NCI-H2107 (cell line): ENCODE results near the gene SEMA3D.

ENCODE experiments used
- DNase-seq: peaks from one replicate; lab custom pipeline; 2025; lab: John Stamatoyannopoulos, UW

The SEMA3D gene

DNA sequence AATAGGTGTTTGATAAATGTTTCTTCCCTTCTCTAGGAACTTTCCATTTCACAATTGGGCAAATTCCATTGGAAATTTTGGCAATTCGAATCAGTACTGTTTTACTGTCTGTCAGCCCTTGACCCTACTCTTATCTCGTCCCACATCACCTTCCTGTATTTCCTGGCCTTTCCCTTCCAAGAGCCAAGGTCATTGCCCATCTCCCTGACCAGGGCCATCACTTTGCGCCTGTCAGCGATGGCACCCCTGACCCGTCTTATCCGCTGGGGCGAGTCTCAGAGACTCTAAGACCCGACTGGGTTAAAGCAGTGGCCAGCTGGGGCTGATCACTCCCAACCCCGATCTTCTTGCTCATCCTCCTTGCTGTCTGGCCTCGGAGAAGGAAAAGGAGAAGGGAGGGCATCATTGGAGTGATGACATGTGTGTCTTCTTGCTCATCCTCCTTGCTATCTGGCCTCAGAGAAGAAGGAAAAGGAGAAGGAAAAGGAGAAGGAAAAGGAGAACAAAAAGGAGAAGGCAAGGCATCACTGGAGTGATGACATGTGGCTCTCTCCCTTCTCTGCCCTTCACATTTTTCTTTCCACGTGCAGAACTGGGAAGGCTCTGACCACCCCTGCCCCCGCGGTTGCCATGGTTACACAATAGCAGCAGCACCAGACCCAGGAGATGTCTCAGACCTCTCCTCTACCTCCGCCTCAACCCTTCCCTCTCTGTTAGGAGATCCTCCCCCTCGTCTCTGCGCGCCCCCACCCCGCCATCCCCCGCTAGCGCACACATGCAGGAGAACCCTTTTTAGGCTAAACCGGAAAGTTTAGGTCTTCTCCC is 2.0 kb downstream of the SEMA3D start:
- no peak for DNase-seq

- DNase-seq, result no peak
Measured at GRCh38 chr7:85183296-85183695, 3.6 kb downstream of the SEMA3D start.

DNA sequence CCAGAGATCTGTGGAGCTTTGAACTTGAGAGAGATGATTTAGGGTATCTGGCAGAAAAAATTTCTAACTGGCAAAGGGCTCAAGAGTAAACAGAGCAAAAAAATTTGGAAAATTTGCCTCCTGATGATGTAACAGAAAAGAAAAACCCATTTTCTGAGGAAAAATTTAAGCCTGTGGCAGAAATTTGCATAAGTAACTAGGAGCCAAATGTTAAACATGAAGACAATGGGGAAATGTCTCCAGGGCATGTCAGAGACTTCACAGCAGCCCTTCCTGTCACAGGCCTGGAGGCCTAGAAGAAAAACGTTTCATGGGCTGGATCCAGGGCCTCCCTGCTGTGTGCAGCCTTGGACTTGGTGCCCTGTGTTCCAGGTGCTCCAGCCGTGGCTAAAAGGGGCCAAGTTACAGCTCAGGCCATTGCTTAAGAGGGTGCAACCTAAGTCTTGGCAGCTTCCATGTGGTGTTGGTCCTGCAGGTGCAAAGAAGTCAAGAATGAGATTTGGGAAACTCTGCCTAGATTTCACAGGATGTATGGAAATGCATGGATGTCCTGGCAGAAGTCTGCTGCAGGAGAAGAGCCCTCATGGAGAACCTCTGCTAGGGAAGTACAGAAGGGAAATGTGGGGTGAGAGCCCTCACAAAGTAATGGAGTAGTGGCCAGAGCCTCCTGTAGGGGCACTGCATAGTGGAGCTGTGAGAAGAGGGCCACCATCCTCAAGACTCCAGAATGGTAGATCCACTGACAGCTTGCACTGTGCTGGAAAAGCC is 8.1 kb downstream of the SEMA3D start:
- DNase-seq, result no peak

DNA sequence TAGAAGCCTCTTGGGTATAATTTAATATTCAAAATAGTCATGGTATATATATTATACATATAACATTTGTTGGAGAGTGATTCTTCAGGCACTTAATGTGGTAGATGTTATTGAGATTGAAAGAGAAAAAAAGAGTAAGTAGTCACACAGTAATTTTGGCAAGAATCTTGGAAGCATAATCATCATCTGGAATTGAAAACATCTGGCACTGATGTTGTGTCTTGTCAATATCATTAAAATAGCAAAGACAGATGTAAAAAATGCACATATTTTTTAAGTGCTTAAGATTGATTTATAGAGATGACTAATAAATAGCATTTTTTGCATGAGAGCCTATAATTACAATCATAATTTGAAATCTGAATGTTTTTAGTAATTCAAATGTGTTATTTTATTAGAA is 9.5 kb downstream of the SEMA3D start:
- no peak for DNase-seq

DNA sequence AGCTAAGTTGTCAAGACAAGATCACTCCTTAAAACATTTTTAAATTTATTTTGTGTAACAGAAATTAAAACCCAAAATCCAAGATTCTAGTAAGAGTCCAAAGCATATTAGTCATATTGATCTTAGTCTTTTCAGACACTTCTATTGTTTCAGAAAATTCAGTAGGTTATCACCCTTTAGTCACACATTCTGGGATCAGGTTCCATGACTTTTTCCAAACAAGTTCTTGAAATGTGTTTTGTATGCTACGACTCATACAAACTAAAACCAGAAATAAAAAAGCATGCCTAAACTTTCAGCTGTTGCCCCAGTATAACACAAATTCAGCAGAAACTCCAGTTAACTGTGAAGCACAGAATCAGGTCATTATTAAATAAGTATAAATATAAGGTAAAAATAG is 10.7 kb downstream of the SEMA3D start:
- DNase-seq, result no peak

DNA sequence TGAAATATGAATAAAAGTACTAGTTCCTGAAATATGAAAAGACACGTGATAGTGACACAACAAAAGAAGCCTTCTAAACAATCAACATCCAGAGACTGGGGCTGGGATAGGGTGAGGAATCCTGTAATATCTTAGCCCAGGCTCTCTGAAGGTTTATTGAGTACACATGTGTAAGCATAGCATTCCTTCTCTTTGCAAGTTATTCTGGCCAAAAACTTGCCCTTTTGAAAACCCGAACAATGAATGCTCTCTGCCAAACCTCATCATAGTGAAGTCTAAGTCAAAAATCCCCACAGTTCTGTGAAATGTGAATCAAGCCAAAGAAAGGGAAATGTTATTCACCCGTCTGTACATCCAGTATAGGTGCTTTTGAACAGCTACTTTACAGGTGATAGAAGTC is 11.6 kb downstream of the SEMA3D start:
- DNase-seq, result no peak

- no peak for DNase-seq
Measured at GRCh38 chr7:85172530-85172941, 14.3 kb downstream of the SEMA3D start.

DNA sequence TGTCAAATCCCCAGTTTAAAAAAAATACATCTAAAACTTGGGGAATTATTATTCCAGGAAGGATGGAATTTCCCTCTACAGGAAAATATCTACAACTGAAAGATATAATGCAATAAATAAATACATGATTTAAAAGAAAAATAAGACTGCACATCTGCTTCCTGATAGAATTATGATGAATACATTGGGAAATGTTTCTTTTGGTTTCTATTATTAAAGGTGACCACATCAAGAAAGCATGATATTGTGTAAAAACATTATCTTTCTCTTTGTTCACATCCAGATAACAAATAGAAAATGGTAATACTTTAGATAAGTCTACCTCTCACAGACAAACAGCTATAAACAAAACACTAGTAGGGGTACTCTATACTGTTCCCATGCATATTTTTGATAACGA is 19.2 kb downstream of the SEMA3D start:
- no peak for DNase-seq

- no peak for DNase-seq
Measured at GRCh38 chr7:85165263-85165662, 21.6 kb downstream of the SEMA3D start.

DNA sequence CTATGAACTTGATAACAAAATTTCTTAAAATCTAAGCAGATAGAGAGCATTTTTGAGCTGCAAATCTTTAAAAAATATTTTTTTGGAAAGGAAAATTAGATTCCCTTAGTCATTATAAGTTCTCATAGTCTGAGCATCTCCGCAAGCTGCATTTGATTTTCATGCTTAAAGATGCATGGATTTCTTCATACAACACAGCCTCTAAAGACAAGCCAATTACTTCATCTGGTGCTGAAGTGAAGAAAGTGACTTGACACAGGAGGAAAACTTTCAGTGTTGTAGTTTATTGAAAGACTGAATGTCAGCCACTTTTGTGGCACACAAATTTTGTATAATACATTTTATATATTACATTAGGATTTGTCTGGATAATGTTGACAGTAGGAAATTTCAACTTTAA is 22.5 kb downstream of the SEMA3D start:
- DNase-seq, result no peak

DNA sequence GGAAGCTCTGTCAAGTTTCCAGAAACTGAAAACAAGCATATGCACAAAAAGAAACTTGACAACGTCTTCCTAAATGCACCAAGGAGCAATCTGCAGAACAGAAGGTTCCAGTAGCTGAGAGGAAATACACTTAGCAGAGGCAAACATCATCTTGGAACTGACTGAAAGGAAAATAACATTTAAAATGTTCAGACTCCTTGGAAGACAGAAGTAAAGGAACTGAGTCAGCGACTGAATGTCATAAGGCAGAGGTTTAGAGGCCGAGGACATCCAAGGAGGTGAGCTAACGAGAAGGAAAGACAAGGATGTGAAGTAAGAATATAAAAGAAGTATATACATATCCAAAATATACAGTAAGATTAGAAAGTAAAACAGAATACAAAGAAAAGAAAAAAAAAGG is 24.1 kb downstream of the SEMA3D start:
- DNase-seq, result no peak

DNA sequence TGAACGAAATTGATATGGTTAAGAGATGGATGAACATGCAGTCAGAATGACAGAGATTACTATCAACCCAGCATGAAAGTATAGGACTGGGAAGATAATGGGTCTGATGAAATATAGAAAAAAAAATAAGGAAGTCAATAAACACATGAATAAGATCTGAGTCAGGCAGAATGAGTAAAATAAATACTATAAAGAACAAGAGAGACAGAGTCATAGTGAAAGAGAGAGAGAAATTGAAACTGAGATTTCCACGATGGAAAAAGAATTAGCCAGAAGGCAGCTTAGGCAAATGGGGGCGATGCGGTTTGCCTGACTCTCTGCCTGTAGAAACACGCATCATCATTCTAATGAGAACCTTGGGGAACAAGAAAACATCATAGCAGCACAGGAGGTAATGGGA is 26.6 kb downstream of the SEMA3D start:
- DNase-seq, result no peak

DNA sequence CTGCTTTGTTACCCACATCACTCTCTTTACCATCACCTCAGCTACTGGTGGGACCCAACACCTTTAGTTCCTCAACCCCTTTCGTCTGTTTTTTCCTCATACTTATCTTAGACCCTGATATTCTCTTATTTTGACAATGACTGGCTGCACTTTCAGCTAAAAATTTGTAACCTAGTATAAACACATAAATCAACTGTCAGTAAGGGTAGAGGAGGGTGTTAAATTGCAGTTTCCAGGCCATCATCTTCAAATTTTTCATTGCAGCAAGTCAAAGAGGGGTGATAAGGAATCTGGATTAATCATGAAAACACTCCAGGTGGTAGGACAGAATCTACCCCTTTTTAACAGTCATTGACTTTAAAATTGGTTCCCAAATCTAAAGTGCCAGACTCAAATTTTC is 27.9 kb downstream of the SEMA3D start:
- DNase-seq, result no peak

DNA sequence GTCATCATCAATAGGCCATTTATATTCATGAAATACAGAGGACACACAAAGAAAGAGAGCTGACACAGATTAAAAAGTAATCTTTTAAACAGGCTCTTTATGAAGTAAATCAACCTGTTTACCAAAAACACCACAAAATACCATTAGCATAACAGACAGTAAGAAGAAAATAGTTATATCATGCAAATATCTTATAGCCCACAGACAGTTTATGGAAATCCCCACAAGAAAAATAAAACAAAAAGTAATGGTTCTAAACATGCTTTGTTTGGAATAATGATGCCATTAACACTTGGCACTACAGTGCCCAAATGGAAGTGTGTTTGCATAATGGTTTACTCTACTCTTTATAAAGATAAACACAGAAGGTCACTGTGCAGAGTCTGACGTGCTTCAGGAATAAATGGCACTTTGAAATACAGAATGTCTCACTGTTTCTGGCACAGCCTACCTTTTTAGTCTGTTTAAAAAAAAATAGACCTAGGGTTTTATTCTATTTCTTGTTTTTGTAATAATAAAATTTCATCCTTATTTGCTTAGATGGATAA is 30.1 kb downstream of the SEMA3D start:
- DNase-seq, result no peak

DNA sequence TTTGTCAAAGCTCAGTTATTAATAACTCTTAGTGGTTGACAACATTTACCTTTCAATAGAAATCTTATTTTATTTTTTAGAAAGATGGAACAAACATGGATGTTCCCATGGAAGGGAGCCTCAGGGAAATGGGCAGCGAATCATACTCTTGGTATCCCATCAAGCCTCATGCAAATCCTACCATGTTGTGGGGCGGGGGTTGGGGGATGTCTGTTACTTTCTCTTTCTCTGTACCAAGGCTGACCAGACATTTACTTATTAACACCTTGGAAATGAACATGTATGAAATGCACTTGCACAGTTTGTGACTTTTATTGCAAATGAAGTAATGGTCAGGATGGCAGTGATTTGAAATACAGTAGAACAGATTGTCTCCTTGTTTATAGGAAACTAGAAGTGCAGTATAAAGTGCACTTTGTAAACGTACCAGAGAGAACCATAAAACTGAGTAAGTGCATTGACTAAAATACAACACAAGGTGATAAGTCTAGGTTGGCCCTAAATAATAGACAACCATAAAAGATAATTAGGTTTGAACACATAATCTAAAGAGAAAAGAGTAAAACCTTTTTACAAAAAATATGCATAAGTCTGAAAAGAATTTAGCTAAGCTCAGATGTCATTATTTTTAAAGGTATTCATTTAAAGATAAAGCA is 32.4 kb downstream of the SEMA3D start:
- no peak for DNase-seq

GRCh38 chr7:85153715-85154114 is 33.1 kb downstream of the SEMA3D start:
- DNase-seq, result no peak

DNA sequence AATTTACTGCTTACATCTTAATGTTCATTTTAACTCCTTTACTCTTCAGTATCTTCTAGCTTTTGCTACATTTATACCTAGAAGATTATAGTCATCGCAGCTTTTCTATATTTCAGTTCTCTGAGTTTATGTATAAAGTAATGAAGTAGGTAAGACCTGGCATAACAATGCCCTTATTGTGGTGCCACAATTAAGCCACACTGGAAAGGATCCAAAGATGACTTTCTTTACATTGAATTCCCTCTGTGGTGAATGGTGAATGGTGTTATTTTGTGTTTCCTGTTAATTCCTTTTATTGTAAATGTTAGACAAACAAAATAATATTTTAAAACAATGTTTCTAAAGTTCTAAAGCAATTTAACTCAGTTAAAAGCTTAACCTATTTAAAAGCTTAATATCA is 36.2 kb downstream of the SEMA3D start:
- no peak for DNase-seq

GRCh38 chr7:85144771-85145170 is 42.1 kb downstream of the SEMA3D start:
- no peak for DNase-seq

- DNase-seq, result no peak
Measured at GRCh38 chr7:85135977-85136376, 50.9 kb downstream of the SEMA3D start.

- DNase-seq, result no peak
Measured at GRCh38 chr7:85133560-85133959, 53.3 kb downstream of the SEMA3D start.

DNA sequence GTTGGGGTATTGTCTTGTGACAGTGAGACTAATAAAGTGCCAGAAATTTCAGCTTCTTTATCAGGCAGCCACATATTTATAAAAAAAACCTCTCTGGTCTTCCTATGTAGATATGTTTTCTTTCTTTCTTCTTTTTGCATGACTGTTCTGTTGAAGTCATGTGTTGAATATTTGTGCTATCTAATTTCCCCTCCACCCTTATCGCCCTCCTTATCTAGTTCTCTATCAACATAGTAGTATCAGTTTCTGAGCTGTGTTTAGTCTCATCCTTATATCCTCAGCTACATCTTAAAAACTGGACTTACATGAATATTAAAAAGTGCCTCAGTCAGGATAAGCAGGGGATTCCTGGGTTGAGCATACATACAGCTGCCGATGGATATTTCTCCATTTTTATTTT is 53.9 kb downstream of the SEMA3D start:
- DNase-seq, result no peak

GRCh38 chr7:85130702-85131101 is 56.2 kb downstream of the SEMA3D start:
- peak; percentile 5 for DNase-seq

DNA sequence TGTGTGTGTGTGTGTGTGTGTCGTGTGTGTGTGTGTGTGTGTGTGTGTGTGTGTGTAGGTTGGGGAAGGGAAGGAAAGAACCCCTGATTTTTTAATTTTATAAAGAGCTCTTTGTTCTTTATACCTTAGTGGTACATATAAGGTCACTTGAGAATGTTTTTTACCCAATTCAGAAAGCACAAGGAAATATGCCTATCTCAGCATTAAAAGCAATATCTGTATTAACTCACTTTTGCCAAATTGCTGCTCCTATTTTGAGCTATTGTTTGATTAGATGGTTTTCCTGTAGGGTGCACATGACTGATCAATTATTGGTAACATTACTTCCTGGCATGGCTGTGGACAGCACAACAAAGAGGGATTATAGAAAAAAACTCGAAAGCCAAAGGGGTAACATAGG is 60.5 kb downstream of the SEMA3D start:
- no peak for DNase-seq
